Kidney (tissue), 14 donors: ENCODE measurements around the gene CTIF. TPM values are rescaled to one million over a fixed set of nuclear protein-coding genes. Genes with fewer than 3 reads are reported as not detected.

ENCODE experiments used
- DNase-seq, 5 donors: peaks; one replicate each; pipeline ENCODE4 v3.0.0-alpha.2; 2013 to 2020
- FAIRE-seq: peaks from 2 replicates; lab custom pipeline; 2012; peaks lifted over from hg19 to GRCh38; lab: Jason Lieb, UNC
- H3K27ac ChIP-seq, 2 donors: one replicate each; pipeline ENCODE4 v1.7.0; 2013; ENCODE audit warnings: low read depth in 2 of 2, low read length in 2 of 2, inconsistent platforms in 1 of 2
- H3K27me3 ChIP-seq: one replicate; pipeline ENCODE4 v1.7.1; 2013; ENCODE audit warnings: low read length, inconsistent platforms; ENCODE audit not compliant: control insufficient read depth, insufficient read depth
- H3K36me3 ChIP-seq, 3 donors: one replicate each; pipeline versions ENCODE4 v1.7.0 to v1.7.1; 2013; ENCODE audit warnings: low read length in 3 of 3, control low read depth in 1 of 3, inconsistent platforms in 1 of 3; ENCODE audit not compliant: insufficient read depth in 3 of 3, control insufficient read depth in 2 of 3
- H3K4me1 ChIP-seq, 3 donors: one replicate each; pipeline versions ENCODE4 v1.7.0 to v1.7.1; 2013; ENCODE audit warnings: low read length in 3 of 3, inconsistent platforms in 1 of 3, low read depth in 1 of 3; ENCODE audit not compliant: control insufficient read depth in 2 of 3, insufficient read depth in 2 of 3
- H3K4me3 ChIP-seq, 3 donors: one replicate each; pipeline versions ENCODE4 v1.7.0 to v1.8.1; 2013; ENCODE audit warnings: low read length in 3 of 3, control low read depth in 1 of 3, inconsistent platforms in 1 of 3
- H3K9ac ChIP-seq, 3 donors: one replicate each; pipeline versions ENCODE4 v1.7.0 to v1.7.1; 2013; ENCODE audit warnings: low read length in 3 of 3, control low read depth in 1 of 3, inconsistent platforms in 1 of 3
- H3K9me3 ChIP-seq, 3 donors: one replicate each; pipeline versions ENCODE4 v1.7.0 to v1.7.1; 2013; ENCODE audit warnings: low read length in 3 of 3, control low read depth in 1 of 3, inconsistent platforms in 1 of 3; ENCODE audit not compliant: control insufficient read depth in 2 of 3, insufficient read depth in 1 of 3
- CTCF ChIP-seq: IDR thresholded peaks from 3 replicates; pipeline ENCODE4 v1.5.1; 2012; ENCODE audit warnings: mild to moderate bottlenecking, moderate library complexity, borderline replicate concordance; ENCODE audit not compliant: insufficient read depth; ENCODE audit errors: extremely low read depth
- intact Hi-C: fragments of 100-400 bp; cut with DNase I; formaldehyde crosslinking; loops from one replicate; pipeline ENCODE4 v1.11.1; 2022
- polyA plus RNA-seq: library from polyadenylated mRNA; stranded (reverse); fragments of 350-450 nt; fragmentation: Illumina TruSeq; extraction: RNeasy Lipid Tissue Mini Kit (QIAGEN cat#74804); gene quantifications from one replicate; pipeline ENCODE4 v1.2.3, GENCODE V29; 2014; ENCODE audit warnings: low read depth, low replicate concordance; ENCODE audit not compliant: insufficient read depth
- total RNA-seq: library from RNA; stranded (reverse); fragmentation: NEBNext Ultra II Directional; extraction: Animal tissue kit (Norgen Biotek cat#: 25700); gene quantifications from one replicate; pipeline ENCODE4 v1.2.1, GENCODE V29; 2021
- donor health status: control.
- donor health status: control.
- donor health status: control.
- donor health status: control.
- donor health status: control.
- donor health status: DM: yes; HTN: yes; CAD: no.
- donor health status: Normal renal cell carcinoma (clear cell type).

CTIF gene
- total and polyA plus RNA-seq, 2 donors from 2014 or later: 37.3 to 41.9 TPM

- Histone ChIP-seq H3K9me3 (no peaks in the 10 kb centered on the region), H3K4me3 (no peak overlapping the region), H3K27ac (no peak overlapping the region), H3K27me3 (no peaks in the 10 kb centered on the region), H3K4me1 (no peaks in the 10 kb centered on the region), H3K9ac (no peak overlapping the region), H3K36me3 (no peaks in the 10 kb centered on the region)
- no peak for FAIRE-seq
- intact Hi-C loops: no loop called here
- TF ChIP-seq CTCF: no peak
- no peak for DNase-seq
These were observed 160.9 kb downstream of the CTIF start for GRCh38 chr18:48699761-48700160.

- DNase-seq (peak in 1 of 5 donors; percentile 34), FAIRE-seq (no peak)
- no peak overlapping the region for H3K9ac ChIP-seq
- no peak for TF ChIP-seq CTCF
- H3K4me3 ChIP-seq: no peak overlapping the region
- no peaks in the 10 kb centered on the region for H3K27me3 ChIP-seq
- H3K27ac ChIP-seq: no peak overlapping the region
- H3K36me3 ChIP-seq: no peaks in the 10 kb centered on the region
- H3K4me1 ChIP-seq: no peaks in the 10 kb centered on the region
- H3K9me3 ChIP-seq: no peaks in the 10 kb centered on the region
- intact Hi-C loops: no loop called here
These were observed 161.6 kb downstream of the CTIF start for GRCh38 chr18:48700446-48700845.

- Histone ChIP-seq H3K9me3 (no peaks in the 10 kb centered on the region), H3K36me3 (no peaks in the 10 kb centered on the region), H3K4me1 (no peaks in the 10 kb centered on the region), H3K27me3 (no peaks in the 10 kb centered on the region), H3K27ac (no peak overlapping the region), H3K9ac (no peak overlapping the region), H3K4me3 (no peak overlapping the region)
- intact Hi-C loops: no loop called here
- TF ChIP-seq CTCF: no peak
- FAIRE-seq: no peak
- DNase-seq: no peak
These were observed 163.7 kb downstream of the CTIF start for GRCh38 chr18:48702346-48703027.

- no peaks in the 10 kb centered on the region for H3K4me1 ChIP-seq
- H3K27me3 ChIP-seq: no peaks in the 10 kb centered on the region
- no peak for TF ChIP-seq CTCF
- H3K4me3 ChIP-seq: no peak overlapping the region
- H3K9me3 ChIP-seq: no peaks in the 10 kb centered on the region
- intact Hi-C loops: no loop called here
- no peaks in the 10 kb centered on the region for H3K36me3 ChIP-seq
- FAIRE-seq (no peak), DNase-seq (peak in 1 of 5 donors; percentile 65)
- no peak overlapping the region for H3K9ac ChIP-seq
- no peak overlapping the region for H3K27ac ChIP-seq
These were observed 164.2 kb downstream of the CTIF start for GRCh38 chr18:48703028-48703386.
